HG02623 (cell line): ENCODE data around the gene GARIN3.
"Not testable (repeated sequence)": the region's sequence is repeated elsewhere in the genome, so short reads cannot be mapped to it uniquely, and the experiment has no call there.

Experiments used
- ATAC-seq: cut with Tn5 transposase; IDR thresholded peaks from one replicate; pipeline ENCODE4 v1.9.1; 2021; ENCODE audit warnings: moderate library complexity; ENCODE audit not compliant: unreplicated experiment

The GARIN3 gene

DNA sequence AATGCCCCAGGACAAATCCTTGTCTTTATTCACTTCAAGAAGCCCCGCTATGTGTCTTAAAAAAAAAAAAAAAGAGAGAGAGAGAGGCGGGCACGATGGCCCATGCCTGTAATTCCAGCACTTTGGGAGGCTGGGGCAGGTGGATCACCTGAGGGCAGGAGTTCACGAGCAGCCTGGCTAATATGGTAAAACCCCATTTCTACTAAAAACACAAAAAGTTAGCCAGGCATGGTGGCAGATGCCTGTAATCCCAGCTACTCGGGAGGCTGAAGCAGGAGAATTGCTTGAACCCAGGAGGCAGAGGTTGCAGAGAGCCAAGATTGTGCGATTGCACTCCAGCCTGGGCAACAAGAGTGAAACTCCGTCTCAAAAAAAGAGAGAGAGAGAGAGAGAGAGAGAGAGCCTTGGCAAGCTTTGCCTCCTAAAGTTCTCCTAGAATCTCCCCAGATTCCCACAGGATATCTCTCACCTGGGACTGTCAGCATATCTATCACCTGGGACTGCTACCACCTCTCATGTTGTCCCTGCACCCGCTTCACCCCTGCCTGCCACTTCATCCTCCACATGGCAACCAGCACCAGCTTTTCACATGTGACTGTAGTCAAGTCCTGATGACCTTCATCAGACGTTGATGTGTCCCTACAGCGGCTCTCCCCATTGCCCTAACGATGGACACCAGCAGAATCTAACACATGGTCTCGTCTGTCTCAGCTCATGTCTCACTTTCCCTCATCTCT, 20.4 kb upstream of the GARIN3 start:
- ATAC-seq: no peak

DNA sequence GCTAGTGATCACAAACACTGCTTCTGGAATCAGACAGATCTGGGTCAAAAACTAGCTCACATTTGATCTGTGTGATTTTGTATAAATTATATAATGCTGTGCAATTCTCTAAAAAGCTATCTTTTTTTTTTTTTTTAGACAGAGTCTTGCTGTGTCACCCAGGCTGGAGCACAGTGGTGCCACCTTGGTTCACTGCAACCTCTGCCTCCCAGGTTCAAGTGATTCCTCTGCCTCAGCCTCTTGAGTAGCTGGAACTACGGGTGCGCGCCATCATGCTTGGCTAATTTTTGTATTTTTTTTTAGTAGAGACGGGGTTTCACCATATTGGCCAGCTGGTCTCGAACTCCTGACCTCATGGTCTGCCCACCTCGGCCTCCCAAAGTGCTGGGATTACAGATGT, 19.1 kb upstream of the GARIN3 start:
- ATAC-seq: not testable (repeated sequence)

DNA sequence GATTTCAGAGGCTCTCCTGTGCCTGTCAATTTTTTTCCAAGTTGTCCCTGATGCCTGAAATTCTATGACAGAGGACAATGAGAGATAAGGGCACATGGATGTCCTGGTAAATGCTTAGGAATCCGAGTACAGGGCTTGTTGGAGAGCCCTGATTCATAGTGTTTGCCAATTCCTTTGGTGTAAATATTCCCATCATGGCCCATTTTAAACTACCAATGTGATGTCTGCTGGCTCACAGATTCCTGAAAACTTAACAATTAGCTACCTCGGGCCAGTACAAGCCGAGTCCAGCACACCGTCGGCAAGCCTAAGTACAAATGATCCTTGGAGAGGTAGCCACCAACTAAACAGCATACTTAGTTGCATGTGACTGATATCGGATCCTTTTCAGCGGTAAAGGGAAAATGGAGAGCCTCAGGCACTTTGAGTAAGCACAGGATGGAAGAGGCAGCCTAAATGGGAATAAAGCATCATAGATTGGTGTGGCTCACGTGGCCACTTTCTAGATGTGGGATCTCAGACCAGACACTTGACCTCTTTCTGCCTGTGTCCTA, 18.1 kb upstream of the GARIN3 start:
- ATAC-seq: no peak

DNA sequence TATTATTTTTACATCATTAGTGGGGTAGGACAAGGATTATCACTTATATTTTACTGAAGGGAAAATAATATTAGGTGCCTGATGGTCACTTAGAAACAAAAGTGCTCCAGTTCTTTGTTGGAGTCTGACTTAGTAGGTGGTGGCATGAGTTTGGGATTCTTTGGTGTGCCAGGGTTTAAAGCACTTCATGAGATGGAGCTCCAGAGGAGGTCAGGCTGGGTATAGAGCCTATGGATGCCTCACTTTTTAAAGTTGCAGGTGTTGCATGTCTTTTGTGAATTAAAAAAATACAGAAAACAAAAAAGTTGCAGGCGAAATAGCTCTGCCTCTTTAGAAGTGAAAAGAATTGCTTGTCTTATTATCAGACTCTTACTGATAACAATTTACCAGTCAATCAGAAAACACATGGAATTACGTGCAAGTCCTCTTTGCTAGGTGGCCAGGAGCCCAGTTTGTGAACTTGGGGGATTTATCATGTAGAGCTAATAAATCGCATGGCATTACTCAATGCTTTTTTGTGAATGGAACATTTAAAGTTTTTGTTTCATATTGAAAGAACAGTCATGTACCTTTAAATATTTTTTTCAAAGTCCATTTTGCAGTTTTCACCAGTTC, 16.2 kb upstream of the GARIN3 start:
- ATAC-seq: no peak

DNA sequence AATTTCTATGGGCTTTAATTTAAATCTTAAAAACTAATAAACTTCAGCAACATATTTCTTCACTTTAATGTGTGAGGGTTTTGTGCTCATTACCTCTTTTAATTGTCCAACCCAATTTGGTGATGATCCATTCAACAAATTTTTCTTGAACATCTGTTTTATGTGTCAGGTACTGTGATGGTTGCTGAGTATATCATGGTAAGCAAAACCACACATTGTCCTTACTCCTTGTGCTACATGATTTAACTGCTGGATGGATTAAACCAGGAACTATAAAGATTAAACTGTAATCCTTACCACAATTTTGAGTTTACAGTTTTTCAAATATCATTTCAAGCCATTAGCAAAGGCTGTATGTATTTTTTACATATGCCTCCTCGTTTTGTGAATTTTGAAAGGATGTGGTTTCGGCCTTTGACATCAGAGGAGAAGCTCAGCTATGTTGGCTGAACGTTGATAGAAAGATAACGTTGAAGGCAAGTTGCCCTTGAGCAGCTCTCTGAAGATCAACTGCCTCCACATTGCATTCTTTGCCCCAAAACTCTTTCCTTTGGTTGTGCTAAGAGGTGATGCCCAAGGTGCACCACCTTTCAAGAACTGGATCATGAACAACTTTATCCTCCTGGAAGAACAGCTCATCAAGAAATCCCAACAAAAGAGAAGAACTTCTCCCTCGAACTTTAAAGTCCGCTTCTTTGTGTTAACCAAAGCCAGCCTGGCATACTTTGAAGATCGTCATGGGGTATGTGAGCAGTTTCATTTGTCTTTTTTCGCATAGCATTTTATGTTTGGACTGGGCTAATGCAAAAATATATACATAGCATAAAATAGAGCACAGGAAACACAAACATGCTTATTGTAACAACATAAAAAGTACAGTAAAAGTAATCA, 14.6 kb upstream of the GARIN3 start, which contains the start of gene ITK:
Gene ITK, plus strand, starts transcription at position 467 of the 891 bp plus-strand sequence. Its CDS starts 138 bp downstream, at position 605.
- ATAC-seq: no peak

DNA sequence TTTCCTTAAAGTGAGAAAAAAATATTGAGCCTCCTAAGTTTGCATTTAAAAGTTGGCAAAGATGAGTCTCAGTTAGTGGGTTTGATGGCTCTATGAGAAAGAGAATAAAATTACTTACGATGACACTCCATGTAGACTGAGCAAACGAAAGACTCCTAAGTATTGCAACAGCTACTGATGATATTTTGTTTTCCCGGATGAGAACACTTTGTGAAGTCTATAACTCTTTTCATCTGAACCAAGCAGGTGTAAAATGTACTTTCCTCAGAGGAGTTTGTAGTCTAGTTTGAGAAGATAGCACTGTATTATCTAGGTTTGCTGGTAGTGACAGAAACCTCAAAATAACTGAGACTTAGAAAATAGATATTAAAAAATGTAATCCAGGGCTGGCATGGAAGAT, 12.9 kb upstream of the GARIN3 start:
- ATAC-seq: no peak

DNA sequence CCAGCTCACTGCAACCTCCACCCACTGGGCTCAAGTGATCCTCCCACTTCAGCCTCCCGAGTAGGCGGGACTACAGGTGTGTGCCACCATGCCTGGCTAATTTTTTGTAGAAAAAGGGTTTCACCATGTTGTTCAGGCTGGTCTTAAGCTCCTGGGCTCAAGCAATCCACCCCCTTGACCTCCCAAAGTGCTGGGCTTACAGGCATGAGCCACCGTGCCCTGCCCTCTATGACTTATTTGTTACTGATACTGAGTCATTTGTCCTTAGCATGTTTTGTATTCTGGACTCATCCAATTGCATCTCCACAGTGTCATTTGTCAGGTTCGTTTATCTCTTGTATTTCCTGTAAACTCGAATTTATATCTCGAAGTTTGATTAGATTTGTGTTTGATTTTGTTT, 11.9 kb upstream of the GARIN3 start:
- no peak for ATAC-seq

DNA sequence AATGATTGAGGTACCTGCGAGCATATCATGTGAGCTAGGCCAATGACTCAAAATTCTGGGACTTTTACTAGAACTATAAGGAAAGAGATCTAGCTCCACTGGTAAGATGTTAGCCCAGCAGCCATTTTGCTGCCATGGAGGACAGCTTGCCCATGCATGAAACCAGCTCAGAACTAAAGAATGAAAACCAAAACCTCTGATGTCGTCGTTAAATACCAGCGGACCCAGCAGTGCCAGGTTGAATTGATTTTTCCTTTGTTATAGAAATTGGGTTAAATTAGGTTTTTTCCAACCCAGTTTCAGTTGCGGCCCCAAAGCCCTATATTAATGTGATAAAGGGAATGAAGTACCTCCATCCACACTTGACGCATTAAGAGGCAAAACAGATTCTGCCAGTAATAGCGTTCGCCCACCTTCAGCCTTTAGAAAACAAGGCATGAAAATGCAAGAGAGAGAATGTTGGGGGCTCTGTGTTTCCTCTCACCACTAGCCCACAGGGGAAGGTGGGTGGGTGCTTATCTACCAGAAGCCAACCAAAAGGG, 9.1 kb upstream of the GARIN3 start:
- no peak for ATAC-seq

DNA sequence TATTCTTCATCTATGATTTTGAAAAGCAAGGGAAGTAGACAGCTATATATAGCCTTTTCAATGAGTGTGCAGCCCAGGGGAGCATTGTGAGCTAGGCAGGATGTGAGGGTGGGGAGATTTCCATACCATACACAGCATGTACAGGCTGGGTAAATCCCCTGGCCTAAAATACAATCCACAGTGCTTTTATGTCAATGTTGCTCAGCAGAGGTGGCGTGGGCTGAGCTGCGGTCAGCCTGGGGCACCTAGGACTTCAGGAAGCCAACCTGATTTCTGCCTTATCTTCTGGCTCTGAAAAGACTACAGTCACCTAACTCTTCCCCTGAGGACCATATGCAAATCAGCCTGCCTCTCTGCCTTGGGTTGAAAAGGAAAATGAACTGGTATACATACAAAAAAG, 6.3 kb upstream of the GARIN3 start:
- ATAC-seq: peak; percentile 98

DNA sequence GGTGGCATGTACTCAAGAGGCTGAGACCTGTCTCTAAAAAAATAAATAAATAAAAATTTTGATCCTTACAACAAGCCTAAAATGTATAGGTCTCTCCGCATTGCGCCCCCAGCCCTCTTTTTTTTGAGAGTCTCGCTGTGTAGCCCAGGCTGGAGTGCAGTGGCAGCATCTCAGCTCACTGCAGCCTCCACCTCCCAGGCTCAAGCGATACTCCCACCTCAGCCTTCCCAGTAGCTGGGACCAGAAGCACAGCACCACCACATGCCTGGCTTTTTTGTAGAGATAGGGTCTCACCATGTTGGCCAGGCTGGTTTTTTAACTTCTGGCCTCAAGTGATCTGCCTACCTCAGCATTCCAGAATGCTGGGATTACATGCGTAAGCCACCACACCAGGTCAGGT, 2.2 kb upstream of the GARIN3 start:
- no peak for ATAC-seq

DNA sequence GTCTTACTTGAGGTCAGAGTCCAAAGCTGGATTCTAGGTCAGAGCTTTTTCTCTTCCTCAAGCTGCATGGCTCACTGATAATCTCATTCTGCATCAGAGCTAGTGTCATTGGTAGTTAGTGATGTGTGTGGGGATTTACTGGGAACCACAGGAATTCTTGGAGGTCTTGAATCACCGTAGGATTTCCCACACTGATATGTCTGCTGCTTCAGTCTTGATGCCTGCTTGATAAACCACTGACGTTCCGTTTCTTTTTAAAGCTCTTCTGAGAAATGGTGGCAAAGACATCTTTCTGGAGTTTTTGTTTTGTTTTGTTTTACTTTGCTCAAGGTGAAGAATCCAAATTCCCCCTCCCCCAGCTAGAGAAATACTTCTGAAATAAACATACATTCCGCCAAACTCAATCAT, 1.2 kb upstream of the GARIN3 start:
- ATAC-seq: no peak

DNA sequence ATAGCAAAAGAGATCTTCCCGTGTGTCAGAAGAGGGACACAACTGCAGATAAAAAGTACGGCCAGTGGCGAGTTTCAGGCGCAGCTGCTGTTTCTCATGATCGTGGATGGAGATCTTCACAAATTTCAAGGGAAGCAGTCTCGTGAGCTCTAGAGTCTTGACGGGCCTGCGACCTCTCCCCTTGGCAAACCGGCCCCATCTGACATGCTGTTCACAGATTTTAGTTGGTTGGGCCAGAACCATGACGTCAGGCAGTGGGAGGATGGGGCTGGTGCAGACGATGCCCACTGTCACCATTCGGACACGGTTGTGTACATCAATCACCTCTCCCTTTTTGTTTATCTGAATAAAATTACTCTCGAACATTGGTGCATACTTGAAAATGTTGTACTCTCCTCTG, 396 bp downstream of the GARIN3 start:
- no peak for ATAC-seq

DNA sequence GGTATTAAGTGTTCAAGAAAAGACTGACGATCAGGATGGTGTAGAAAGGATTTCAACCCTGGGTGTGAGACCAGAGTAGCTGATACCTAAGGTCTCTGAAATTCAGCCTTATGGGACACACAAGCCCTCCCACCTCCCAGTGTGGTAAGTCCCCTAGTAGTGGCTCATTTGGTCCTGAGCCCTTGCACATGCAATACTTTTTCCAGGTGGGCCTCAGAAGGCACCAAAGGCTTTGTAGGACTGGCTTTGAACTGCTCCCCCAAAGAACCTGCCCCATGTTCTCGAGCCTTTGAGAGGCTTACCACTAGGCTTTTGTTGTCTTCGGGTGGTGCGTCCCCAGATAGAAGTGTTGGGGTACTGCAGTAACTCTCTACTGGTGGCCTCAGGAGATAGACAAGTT, 803 bp downstream of the GARIN3 start:
- no peak for ATAC-seq

DNA sequence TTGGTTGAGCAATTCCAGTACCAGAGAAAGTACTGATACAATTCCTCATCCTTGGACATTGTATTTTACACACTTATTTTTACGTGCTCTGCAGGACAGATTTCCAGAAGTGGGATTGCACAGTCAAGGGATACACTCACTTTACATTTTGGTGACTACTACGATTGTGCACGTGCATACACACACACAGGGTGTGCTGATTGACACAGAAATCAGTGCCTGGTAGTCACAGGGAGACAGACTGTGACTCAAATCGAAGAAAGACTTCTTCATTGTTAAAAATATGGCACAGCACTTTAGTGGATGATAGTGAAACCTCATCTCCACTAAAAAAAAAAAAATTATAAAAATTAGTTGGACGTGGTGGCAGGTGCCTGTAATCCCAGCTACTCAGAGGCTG, 1.5 kb downstream of the GARIN3 start:
- no peak for ATAC-seq

DNA sequence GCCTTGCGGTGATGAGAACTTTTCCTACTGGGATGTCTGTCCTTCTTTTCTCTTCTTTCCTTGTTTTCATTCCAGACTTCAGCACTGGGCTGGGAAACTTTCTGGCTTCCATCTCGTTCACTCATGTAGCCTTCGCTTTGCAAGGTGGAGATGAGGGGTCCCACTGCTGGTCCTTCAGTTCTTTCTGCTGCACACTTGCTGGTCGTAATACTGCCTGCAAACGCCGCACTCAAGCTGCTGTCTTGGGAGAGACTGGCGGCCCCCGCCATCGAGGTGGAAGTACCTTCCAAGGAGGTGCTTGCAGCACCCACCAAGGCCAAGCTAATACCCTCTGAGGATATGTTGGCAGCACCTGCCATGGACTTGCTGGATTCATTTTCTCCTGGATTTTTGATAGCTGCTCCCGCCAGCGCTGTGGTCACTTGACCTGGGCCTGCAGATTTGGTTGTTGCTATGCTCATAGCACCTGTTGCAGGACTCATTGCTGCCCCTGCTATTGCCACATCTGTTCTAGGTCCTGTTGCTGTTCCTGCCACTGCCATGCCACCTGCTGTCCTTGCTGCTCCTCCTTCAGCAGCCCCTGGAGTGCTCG, 3.0 kb downstream of the GARIN3 start:
- no peak for ATAC-seq

DNA sequence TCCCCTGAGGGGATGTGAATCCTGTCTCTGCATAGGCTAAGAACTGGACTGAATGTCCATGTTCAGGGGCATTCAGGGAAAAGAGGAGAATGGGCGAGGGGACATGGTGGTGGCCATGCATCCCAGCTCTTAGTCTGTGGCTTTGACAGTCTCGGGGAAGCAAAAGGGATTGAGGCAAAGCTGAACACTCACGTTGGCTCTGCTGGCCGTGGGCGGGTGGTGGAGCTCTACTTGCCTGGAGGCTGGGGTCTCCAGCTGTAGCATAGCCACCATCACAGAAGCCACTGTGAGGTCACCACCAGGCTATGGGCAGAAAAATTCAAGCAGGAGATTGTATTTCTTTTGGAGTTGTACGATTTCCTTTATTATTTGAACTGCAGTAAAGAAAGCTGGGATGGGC, 4.1 kb downstream of the GARIN3 start:
- ATAC-seq: no peak

DNA sequence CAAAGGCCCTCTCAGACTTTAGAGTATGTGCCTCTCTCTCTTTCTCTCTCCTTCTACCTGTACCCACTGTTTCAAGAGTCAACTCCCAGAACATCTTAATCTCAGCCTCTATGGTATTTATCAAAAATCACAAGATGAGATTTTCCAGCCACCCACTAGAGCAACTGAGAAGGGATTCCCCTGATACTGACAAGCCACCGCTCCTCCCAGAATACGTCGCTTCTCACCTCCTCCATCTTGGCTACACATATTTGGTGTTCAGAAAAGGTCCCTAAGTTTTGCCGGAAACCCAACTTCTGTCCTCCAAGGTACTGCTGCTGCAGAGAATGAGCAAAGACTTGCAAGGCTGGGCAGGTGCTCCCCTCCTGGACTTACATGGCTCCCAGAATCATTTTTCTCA, 6.1 kb downstream of the GARIN3 start:
- no peak for ATAC-seq

DNA sequence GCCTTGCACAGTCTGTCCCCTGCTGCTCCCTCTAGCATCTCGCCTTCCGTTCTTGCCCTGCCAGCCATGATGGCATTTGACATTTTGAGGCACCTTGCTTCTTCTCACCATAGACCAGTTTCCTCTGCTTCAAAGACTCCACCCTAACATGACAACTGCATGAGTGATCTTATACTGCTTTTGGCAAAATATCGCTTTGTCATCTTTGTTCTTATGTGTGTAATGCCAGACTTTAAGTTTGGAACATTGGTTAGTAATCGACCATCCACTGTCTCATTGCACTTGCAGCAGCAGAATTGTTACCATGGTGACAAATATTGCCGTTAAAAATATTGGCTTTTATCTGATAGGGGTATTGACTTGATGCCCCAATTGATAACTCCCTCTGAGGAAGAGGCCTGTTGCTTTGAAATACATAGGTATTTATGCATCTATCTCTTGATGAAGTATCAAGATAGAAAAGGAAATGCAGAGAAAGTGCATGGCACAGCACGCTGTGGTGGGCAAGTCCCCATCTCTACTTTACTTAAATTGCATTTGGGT, 6.8 kb downstream of the GARIN3 start:
- ATAC-seq: no peak

DNA sequence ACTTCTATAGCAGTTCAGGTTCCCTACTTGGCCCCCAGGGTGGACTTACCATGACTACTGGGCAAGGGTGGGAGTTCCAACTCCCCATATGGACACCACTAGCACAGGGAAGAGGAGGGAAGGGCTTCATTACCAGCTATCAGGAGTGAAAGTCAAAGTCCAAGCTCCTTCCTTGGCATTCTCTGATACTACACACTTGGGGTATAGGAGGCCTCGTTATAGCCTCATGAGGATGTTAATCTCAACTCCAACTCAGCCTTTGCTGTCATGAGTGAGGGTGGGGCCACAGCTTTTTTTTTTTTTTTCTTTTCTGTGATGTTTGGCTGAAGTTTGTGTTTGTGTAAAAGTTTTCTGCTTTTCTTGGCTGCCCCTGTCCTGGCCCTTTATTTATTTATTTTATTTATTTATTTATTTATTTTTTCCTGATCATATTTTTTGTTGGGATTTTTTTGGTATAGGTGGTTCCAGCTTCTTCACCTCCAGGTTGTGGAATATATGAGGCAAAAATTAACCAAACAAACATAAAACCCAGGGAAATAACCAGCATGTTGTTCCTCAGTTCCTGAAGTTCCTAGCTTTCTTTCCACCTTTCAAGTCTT, 8.7 kb downstream of the GARIN3 start:
- no peak for ATAC-seq

DNA sequence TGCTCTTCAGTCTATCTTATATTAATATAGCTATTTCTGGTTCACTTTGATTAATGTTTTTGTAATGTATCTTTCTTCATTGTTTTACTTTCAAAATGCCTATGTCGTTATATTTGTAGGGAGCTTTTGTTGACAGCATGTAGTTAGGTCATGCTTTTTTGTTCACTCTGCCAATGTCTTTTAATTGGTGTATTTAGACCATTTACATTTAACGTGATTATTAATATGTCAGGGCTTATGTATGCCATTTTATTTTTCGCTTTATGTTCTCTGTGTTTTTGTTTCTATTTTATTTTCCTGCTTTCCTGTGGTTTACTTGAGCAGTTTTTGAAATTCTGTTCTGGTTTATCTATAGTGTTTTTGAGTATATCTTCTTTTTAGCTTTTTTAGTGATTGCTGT, 10.8 kb downstream of the GARIN3 start:
- ATAC-seq: no peak
